K562 (cell line): ENCODE results near the gene UBXN10. TPM values are rescaled to one million over a fixed set of nuclear protein-coding genes. Genes with fewer than 3 reads are reported as not detected.

Experiments used
- GTF3C2 ChIP-seq: IDR thresholded peaks from 3 replicates; pipeline ENCODE4 v1.6.1; 2011; ENCODE audit warnings: borderline replicate concordance, mild to moderate bottlenecking, moderate library complexity; ENCODE audit not compliant: insufficient read length; ENCODE audit errors: extremely low read depth
- NR4A1 ChIP-seq, 2 experiments: fragments of 250-450 bp in 1 of 2; fragments of 450-650 bp in 1 of 2; sonication (Bioruptor Pico) in 1 of 2; IDR thresholded peaks; 2 replicates each; pipeline versions ENCODE4 v1.4.0 to v1.6.1; 2016 to 2020; ENCODE audit warnings: mild to moderate bottlenecking in 2 of 2, missing compliant biosample characterization in 1 of 2, missing genetic modification characterization in 1 of 2, moderate library complexity in 1 of 2
- NRF1 ChIP-seq, 2 experiments: fragments of 450-650 bp; IDR thresholded peaks in 1 of 2; conservative IDR thresholded peaks in 1 of 2; 2 replicates each; pipeline ENCODE4 v1.6.1; 2014; ENCODE audit warnings: mild to moderate bottlenecking in 2 of 2
- PHB ChIP-seq: fragments of 250-450 bp; sonication (Bioruptor Pico); IDR thresholded peaks from 2 replicates; pipeline ENCODE4 v1.5.0; 2021
- PPARD ChIP-seq: fragments of 250-450 bp; sonication (Bioruptor Pico); IDR thresholded peaks from 2 replicates; pipeline ENCODE4 v1.8.0; 2022; ENCODE audit warnings: inconsistent platforms, mild to moderate bottlenecking, moderate library complexity
- TCF7L2 ChIP-seq: fragments of 150-350 bp; IDR thresholded peaks from 2 replicates; pipeline ENCODE4 v1.6.1; 2016; ENCODE audit warnings: low read depth, mild to moderate bottlenecking, low read length, moderate library complexity
- ZBTB11 ChIP-seq, 3 experiments: fragments of 200-800 bp in 1 of 3; fragments of 250-450 bp in 1 of 3; fragments of 450-650 bp in 1 of 3; sonication (Bioruptor Pico) in 1 of 3; sonication (Bioruptor generic) in 1 of 3; formaldehyde crosslinking in 1 of 3; IDR thresholded peaks; 2 replicates each; pipeline versions ENCODE4 v1.6.1 to v1.8.0; 2016 to 2022; ENCODE audit warnings: mild to moderate bottlenecking in 2 of 3, missing genetic modification characterization in 2 of 3, missing compliant biosample characterization in 1 of 3, moderate library complexity in 1 of 3
- ZNF232 ChIP-seq: sonication (generic); formaldehyde crosslinking; IDR thresholded peaks from 2 replicates; pipeline ENCODE4 v1.8.0; 2022; ENCODE audit warnings: mild to moderate bottlenecking, missing genetic modification reagents
- ZNF449 ChIP-seq: fragments of 250-450 bp; sonication (Bioruptor Pico); IDR thresholded peaks from 2 replicates; pipeline ENCODE4 v1.8.0; 2022; ENCODE audit warnings: moderate library complexity, mild to moderate bottlenecking, inconsistent platforms
- polyA plus RNA-seq, 8 experiments: library from polyadenylated mRNA; depleted of rRNA in 4 of 8; stranded (reverse) in 5 of 8; unstranded in 3 of 8; fragments of >200 nt; fragmentation: Nextera tagmentation in 2 of 8; fragmentation: Illumina TruSeq in 1 of 8; extraction: Ambion mirVana in 2 of 8; extraction: Trizol in 1 of 8; gene quantifications; 2 replicates each; pipeline versions ENCODE4 v1.2.1 to v1.2.3, GENCODE V29; 2011 to 2014; ENCODE audit warnings: inconsistent platforms in 1 of 8, missing spikeins in 1 of 8
- total RNA-seq, 7 experiments: library from RNA; depleted of rRNA in 6 of 7; stranded (reverse); fragments of >200 nt in 6 of 7; fragmentation: Illumina TruSeq in 2 of 7; extraction: Trizol in 2 of 7; gene quantifications; 2 replicates each; pipeline versions ENCODE4 v1.2.1 to v1.2.3, GENCODE V29; 2011 to 2021; ENCODE audit warnings: low replicate concordance in 1 of 7

Gene UBXN10
- total and polyA plus RNA-seq, 9 of the 15 experiments (the other 6 are each of a cell fraction or from before 2014, with no cell fraction given) = 10.7 to 17.7 (median 13.6) TPM

GRCh38 chr1:20194757-20195461, 9.0 kb downstream of the UBXN10 start (continued):
- 0 out of 6 replicates have a peak, but pooled peaks of 1 of the 3 experiments have one; percentile 32 for TF ChIP-seq ZBTB11 (CRISPR knock-in tag; IDR thresholded peaks at IDR 0.05)
- TF ChIP-seq NRF1 (conservative IDR thresholded peaks at IDR 0.05 in 1 of 2, IDR thresholded peaks at IDR 0.05 in 1 of 2) = peak in 1 of 2 experiments; percentile 28; a peak in 2 of 4 replicates
- no peak for TF ChIP-seq ZNF449 (CRISPR knock-in tag)
- 0 out of 2 replicates have a peak, but pooled peaks have one; percentile 16 for TF ChIP-seq ZNF232
- no peak for TF ChIP-seq TCF7L2
- no peak for TF ChIP-seq PPARD (CRISPR knock-in tag)
- no peak for TF ChIP-seq PHB (CRISPR knock-in tag)
- TF ChIP-seq NR4A1 (CRISPR knock-in tag; IDR thresholded peaks at IDR 0.05) = no peak
- no peak for TF ChIP-seq NR4A1 (tag; IDR thresholded peaks at IDR 0.05)
- no peak for TF ChIP-seq GTF3C2
